H1 (cell line): Measurements from ENCODE around the gene CBX2. TPM values are rescaled to one million over a fixed set of nuclear protein-coding genes. Genes with fewer than 3 reads are reported as not detected.

Experiments
- CTCF ChIA-PET: fragments of 300-600 bp; sonication (Branson Sonifier 250); formaldehyde crosslinking; loops from one replicate; lab custom pipeline; 2021; ENCODE audit not compliant: partially characterized antibody; lab: Charles Lee
- POLR2A ChIA-PET: fragments of 300-600 bp; sonication (Branson Sonifier 250); formaldehyde crosslinking; loops from one replicate; lab custom pipeline; 2021; ENCODE audit warnings: inconsistent platforms; ENCODE audit not compliant: partially characterized antibody; lab: Charles Lee
- DNase-seq, 2 experiments: peaks; one replicate each; pipeline versions ENCODE4 v3.0.0 to v3.0.0-alpha.2; 2010 to 2022; ENCODE audit warnings: low spot score in 2 of 2, low read depth in 1 of 2, mixed read lengths in 1 of 2
- FAIRE-seq: peaks from 2 replicates; lab custom pipeline; 2011; peaks lifted over from hg19 to GRCh38; lab: Jason Lieb, UNC
- H2AFZ ChIP-seq: 2 replicates; pipeline ENCODE4 v1.8.1; 2012; ENCODE audit warnings: low read length, inconsistent platforms
- H2AK5ac ChIP-seq: 2 replicates; pipeline ENCODE4 v1.6.1; 2013; ENCODE audit warnings: low read depth, low read length
- H2BK120ac ChIP-seq: replicated peaks from 2 replicates; pipeline ENCODE3; 2013; ENCODE audit warnings: low read depth, low read length, inconsistent platforms
- H2BK12ac ChIP-seq: 2 replicates; pipeline ENCODE4 v1.6.1; 2013; ENCODE audit warnings: low read depth, low read length
- H2BK15ac ChIP-seq: 2 replicates; pipeline ENCODE4 v1.6.1; 2013; ENCODE audit warnings: low read length
- H2BK20ac ChIP-seq: 2 replicates; pipeline ENCODE4 v1.6.1; 2013; ENCODE audit warnings: low read length
- H2BK5ac ChIP-seq: 2 replicates; pipeline ENCODE4 v1.6.1; 2013; ENCODE audit warnings: low read depth, low read length
- H3K14ac ChIP-seq: 2 replicates; pipeline ENCODE4 v1.6.1; 2013; ENCODE audit warnings: inconsistent platforms; ENCODE audit not compliant: insufficient read length
- H3K18ac ChIP-seq: 2 replicates; pipeline ENCODE4 v1.6.1; 2013; ENCODE audit warnings: low read length; ENCODE audit errors: extremely low read depth
- H3K23ac ChIP-seq: 2 replicates; pipeline ENCODE4 v1.6.1; 2013; ENCODE audit warnings: inconsistent platforms; ENCODE audit not compliant: insufficient read length
- H3K23me2 ChIP-seq: 2 replicates; pipeline ENCODE4 v1.6.1; 2013; ENCODE audit warnings: low read depth, low read length
- H3K27ac ChIP-seq: 2 replicates; pipeline ENCODE4 v1.6.1; 2011; ENCODE audit warnings: low read depth, low read length, inconsistent platforms
- H3K27me3 ChIP-seq, 4 experiments: replicated peaks in 1 of 4; 1 replicate in 1 of 4; 2 replicates in 3 of 4; pipeline versions ENCODE4 v1.6.1 to v1.8.1; 2011 to 2013; ENCODE audit warnings: low read length in 3 of 4, mild to moderate bottlenecking in 3 of 4, inconsistent platforms in 2 of 4, mixed read lengths in 2 of 4, moderate library complexity in 1 of 4; ENCODE audit not compliant: control insufficient read depth in 3 of 4, insufficient read depth in 3 of 4; ENCODE audit errors: extremely low read depth in 1 of 4
- H3K36me3 ChIP-seq, 4 experiments: 2 replicates each; pipeline versions ENCODE4 v1.6.1 to v1.8.1; 2011 to 2013; ENCODE audit warnings: mild to moderate bottlenecking in 4 of 4, low read length in 3 of 4, moderate library complexity in 2 of 4, control low read depth in 1 of 4, inconsistent platforms in 1 of 4; ENCODE audit not compliant: insufficient read depth in 4 of 4, control insufficient read depth in 2 of 4
- H3K4ac ChIP-seq: replicated peaks from 2 replicates; pipeline ENCODE3; 2013; ENCODE audit warnings: low read length, low read depth, mixed read lengths, inconsistent platforms; ENCODE audit not compliant: insufficient read length
- H3K4me1 ChIP-seq, 4 experiments: replicated peaks in 1 of 4; 1 replicate in 1 of 4; 2 replicates in 3 of 4; pipeline versions ENCODE4 v1.6.1 to v1.8.1; 2011 to 2013; ENCODE audit warnings: low read length in 3 of 4, inconsistent platforms in 2 of 4, mixed read lengths in 1 of 4; ENCODE audit not compliant: insufficient read depth in 4 of 4, control insufficient read depth in 3 of 4
- H3K4me2 ChIP-seq, 2 experiments: 2 replicates each; pipeline versions ENCODE4 v1.6.1 to v1.8.1; 2011 to 2013; ENCODE audit warnings: low read depth in 2 of 2, low read length in 2 of 2, control low read depth in 1 of 2, inconsistent platforms in 1 of 2, mild to moderate bottlenecking in 1 of 2; ENCODE audit not compliant: insufficient read depth in 1 of 2
- H3K4me3 ChIP-seq, 4 experiments: fragments of 200-600, 300-600 bp in 1 of 4; sonication (generic), shearing (Covaris generic), sonication (Bioruptor Twin) in 1 of 4; 2 replicates each; pipeline versions ENCODE4 v1.5.1 to v1.8.1; 2011 to 2016; ENCODE audit warnings: low read length in 4 of 4, low read depth in 3 of 4, control low read depth in 2 of 4, inconsistent platforms in 2 of 4, mild to moderate bottlenecking in 2 of 4, mixed read lengths in 1 of 4, moderate library complexity in 1 of 4; ENCODE audit not compliant: insufficient read depth in 2 of 4; ENCODE audit errors: extremely low read depth in 1 of 4
- H3K56ac ChIP-seq: replicated peaks from 2 replicates; pipeline ENCODE3; 2013; ENCODE audit warnings: low read depth, mild to moderate bottlenecking, mixed read lengths, low read length, inconsistent platforms; ENCODE audit not compliant: insufficient read length
- H3K79me1 ChIP-seq: 2 replicates; pipeline ENCODE4 v1.6.1; 2013; ENCODE audit warnings: low read depth, low read length, control low read depth
- H3K79me2 ChIP-seq, 2 experiments: 2 replicates each; pipeline versions ENCODE4 v1.6.1 to v1.8.1; 2012 to 2013; ENCODE audit warnings: low read length in 2 of 2, mild to moderate bottlenecking in 2 of 2, inconsistent platforms in 1 of 2; ENCODE audit not compliant: insufficient read depth in 2 of 2, control insufficient read depth in 1 of 2
- H3K9ac ChIP-seq, 4 experiments: replicated peaks in 1 of 4; 1 replicate in 1 of 4; 2 replicates in 3 of 4; pipeline versions ENCODE4 v1.6.1 to v1.8.1; 2011 to 2013; ENCODE audit warnings: low read depth in 3 of 4, low read length in 3 of 4, control low read depth in 2 of 4, mild to moderate bottlenecking in 2 of 4, moderate library complexity in 2 of 4, inconsistent platforms in 1 of 4; ENCODE audit errors: extremely low read depth in 1 of 4
- H3K9me3 ChIP-seq, 2 experiments: 2 replicates each; pipeline versions ENCODE4 v1.6.1 to v1.8.1; 2012 to 2013; ENCODE audit warnings: mild to moderate bottlenecking in 2 of 2, moderate library complexity in 2 of 2, control low read depth in 1 of 2, inconsistent platforms in 1 of 2, low read depth in 1 of 2, low read length in 1 of 2, mixed read lengths in 1 of 2; ENCODE audit not compliant: insufficient read depth in 2 of 2
- H4K20me1 ChIP-seq, 2 experiments: replicated peaks in 1 of 2; 2 replicates each; pipeline versions ENCODE3 to v1.8.1; 2011 to 2013; ENCODE audit warnings: inconsistent platforms in 2 of 2, low read length in 2 of 2, mild to moderate bottlenecking in 1 of 2; ENCODE audit not compliant: insufficient read depth in 2 of 2, control insufficient read depth in 1 of 2
- H4K5ac ChIP-seq: 2 replicates; pipeline ENCODE4 v1.6.1; 2013; ENCODE audit warnings: low read length, low read depth, mixed read lengths, inconsistent platforms; ENCODE audit not compliant: insufficient read length
- H4K8ac ChIP-seq: 2 replicates; pipeline ENCODE4 v1.8.0; 2013; ENCODE audit warnings: mild to moderate bottlenecking, moderate library complexity, low read length, inconsistent platforms; ENCODE audit not compliant: insufficient read depth; ENCODE audit errors: extremely low read depth
- H4K91ac ChIP-seq: replicated peaks from 2 replicates; pipeline ENCODE3; 2013; ENCODE audit warnings: low read length, mixed read lengths, inconsistent platforms; ENCODE audit not compliant: insufficient read length
- ASH2L ChIP-seq: fragments of 200-600, 300-600 bp; sonication (generic); IDR thresholded peaks from one replicate; pipeline ENCODE4 v1.7.1; 2017; ENCODE audit warnings: low read length
- CBX5 ChIP-seq: fragments of 300-800, 300-1000 bp; sonication (generic); IDR thresholded peaks from 2 replicates; pipeline ENCODE4 v1.7.1; 2016; ENCODE audit warnings: antibody characterized with exemption, low read length, low read depth
- CBX8 ChIP-seq: fragments of 300-800, 300-1000 bp; sonication (generic); IDR thresholded peaks from 2 replicates; pipeline ENCODE4 v1.7.1; 2016; ENCODE audit warnings: low read depth, low read length, borderline replicate concordance
- CTBP2 ChIP-seq: IDR thresholded peaks from 2 replicates; pipeline ENCODE4 v1.7.0; 2011; ENCODE audit warnings: borderline replicate concordance, mild to moderate bottlenecking, moderate library complexity, mixed read lengths, low read length; ENCODE audit not compliant: insufficient read depth, insufficient read length
- E2F6 ChIP-seq: IDR thresholded peaks from 2 replicates; pipeline ENCODE4 v1.6.1; 2012; ENCODE audit warnings: inconsistent platforms
- POU5F1 ChIP-seq: IDR thresholded peaks from 2 replicates; pipeline ENCODE4 v1.6.1; 2011; ENCODE audit warnings: low read depth, mild to moderate bottlenecking, low read length, moderate library complexity
- SIN3A ChIP-seq, 2 experiments: IDR thresholded peaks in 1 of 2; conservative IDR thresholded peaks in 1 of 2; 2 replicates each; pipeline ENCODE4 v1.6.1; 2011 to 2012; ENCODE audit warnings: low read length in 2 of 2, improper control_type of control experiment in 1 of 2, low read depth in 1 of 2, mild to moderate bottlenecking in 1 of 2
- SIX5 ChIP-seq: IDR thresholded peaks from 2 replicates; pipeline ENCODE4 v1.6.1; 2011; ENCODE audit warnings: mild to moderate bottlenecking, low read depth, low read length
- SP4 ChIP-seq: IDR thresholded peaks from 2 replicates; pipeline ENCODE4 v1.6.1; 2012; ENCODE audit warnings: low read length, inconsistent platforms
- TCF12 ChIP-seq: IDR thresholded peaks from 2 replicates; pipeline ENCODE4 v1.6.1; 2011; ENCODE audit warnings: low read depth, mild to moderate bottlenecking, low read length
- WGBS, 2 experiments: shearing (Covaris generic) in 1 of 2; methylation state at CpG; one replicate each; pipeline versions ENCODE4 v1.1.6 to v1.1.7; 2013 to 2015; ENCODE audit warnings: low lambda C conversion rate in 2 of 2, mixed read lengths in 2 of 2, inconsistent platforms in 1 of 2, low coverage in 1 of 2, missing lambda C conversion rate in 1 of 2; ENCODE audit not compliant: insufficient replicate concordance in 2 of 2, insufficient coverage in 1 of 2, insufficient read length in 1 of 2; ENCODE audit errors: extremely low coverage in 1 of 2, missing lambda C conversion rate in 1 of 2; 5-methylcytosine and 5-hydroxymethylcytosine counted together
- polyA plus RNA-seq, 7 experiments: library from polyadenylated mRNA; depleted of rRNA in 3 of 7; stranded (reverse) in 5 of 7; unstranded in 2 of 7; fragments of >200 nt in 5 of 7; fragments of 200-250 nt in 2 of 7; gene quantifications; 1 replicate in 5 of 7; 2 replicates in 1 of 7; 4 replicates in 1 of 7; pipeline versions ENCODE4 v1.2.1 to v1.2.3, GENCODE V29; 2011 to 2013; ENCODE audit warnings: missing spikeins in 2 of 7, mixed read lengths in 2 of 7
- total RNA-seq: library from RNA; stranded (reverse); fragmentation: NEBNext Ultra II Directional; extraction: Animal tissue kit (Norgen Biotek cat#: 25700); gene quantifications from 2 replicates; pipeline ENCODE4 v1.2.1, GENCODE V29; 2021

The CBX2 gene
- total and polyA plus RNA-seq, 2 of the 8 experiments (the other 6 are each of a cell fraction or from before 2014, with no cell fraction given) = 64.3 to 83.9 TPM

GRCh38 chr17:79831265-79832217, 53.6 kb downstream of the CBX2 start:
- H3K79me2 ChIP-seq = no peaks in the 10 kb centered on the region
- H2BK5ac ChIP-seq = peak overlapping the region; percentile 66; the same call in 1 of the 2 replicates
- POLR2A ChIA-PET = interaction anchor here (1.1 to 15.2 kb wide), 3 partner anchors 11 to 44 kb away, joined by 3 to 374 read pairs (median 6); no protein-coding TSS in a partner anchor
- 19% methylated on average over 21 of the region's 33 CpGs; no CpG with 5 or more reads in 1 of the 2 experiments for WGBS, 2 experiments
- no peak overlapping the region for H4K5ac ChIP-seq
- peaks cover 10% of the 10 kb centered on the region; the same call in 1 of the 2 replicates for H3K23me2 ChIP-seq
- no peaks in the 10 kb centered on the region; a peak in 1 of 4 replicates for H3K9me3 ChIP-seq
- no peak overlapping the region for H3K23ac ChIP-seq
- peak overlapping the region; percentile 76 to 82 for H3K4me2 ChIP-seq
- peak overlapping the region; percentile 4 for H3K4ac ChIP-seq
- no peak overlapping the region for H3K27ac ChIP-seq
- H3K36me3 ChIP-seq = peaks cover 0 to 4% (median 0%) of the 10 kb centered on the region in 4 experiments; a peak in 2 of 8 replicates
- H2AFZ ChIP-seq = no peak overlapping the region
- H2BK120ac ChIP-seq = no peak overlapping the region
- no peak overlapping the region for H3K14ac ChIP-seq
- no peak overlapping the region for H3K9ac ChIP-seq
- H2BK12ac ChIP-seq = peak overlapping the region; percentile 97; the same call in 1 of the 2 replicates
- peaks cover 3 to 47% (median 22%) of the 10 kb centered on the region in 4 experiments for H3K4me1 ChIP-seq
- H2BK20ac ChIP-seq = peak overlapping the region; percentile 98
- DNase-seq = peak in 1 of 2 experiments; percentile 71
- H3K18ac ChIP-seq = peak overlapping the region; percentile 55
- TF ChIP-seq SIX5 = no peak
- peak; percentile 13 for TF ChIP-seq ASH2L
- no peak for TF ChIP-seq SIN3A (conservative IDR thresholded peaks at IDR 0.05 in 1 of 2, IDR thresholded peaks at IDR 0.05 in 1 of 2; ENCODE audit: low read depth in 1 of 2, low read length in 2 of 2)
- no peak for TF ChIP-seq TCF12
- no peak for TF ChIP-seq CBX5
- no peak for TF ChIP-seq E2F6
- peak; percentile 82 for TF ChIP-seq CTBP2
- no peak for TF ChIP-seq POU5F1
- TF ChIP-seq CBX8 = no peak
- TF ChIP-seq SP4 = no peak
- TF ChIP-seq, all 59 proteins: peak for 2
- no peak for FAIRE-seq
- peak overlapping the region; percentile 12 for H4K91ac ChIP-seq
- H3K79me1 ChIP-seq = no peaks in the 10 kb centered on the region
- H2AK5ac ChIP-seq = peak overlapping the region; percentile 95
- CTCF ChIA-PET = interaction anchor here (1.0 to 24.7 kb wide), 6 partner anchors 9 to 143 kb away, joined by 3 to 576 read pairs (median 14); partner anchors contain the start of genes CBX4 and CBX8
- no peak overlapping the region for H3K56ac ChIP-seq
- H3K4me3 ChIP-seq = peak overlapping the region; percentile 9 to 59 (median 26)
- peaks cover 7 to 17% of the 10 kb centered on the region in 2 experiments for H4K20me1 ChIP-seq
- peak overlapping the region; percentile 9; the same call in 1 of the 2 replicates for H4K8ac ChIP-seq
- peak overlapping the region; percentile 97 for H2BK15ac ChIP-seq
- peaks cover 59 to 96% (median 86%) of the 10 kb centered on the region in 4 experiments for H3K27me3 ChIP-seq
